Inflammatory macrophage treated with lipopolysaccharide for 1 hour (primary cell): ENCODE results near the gene SH2B2.

Source experiments
- DNase-seq, 2 donors: peaks; one replicate each; pipeline ENCODE4 v3.0.0-alpha.2; 2020 to 2022

SH2B2 gene

GRCh38 chr7:102286237-102287110 lies at the start of gene SH2B2:
TSS of gene SH2B2 (plus strand) at chr7:102286868. CDS start at chr7:102300551, 13,683 bp downstream.
- peak; percentile 70 to 76 for DNase-seq

- DNase-seq = no peak
These were observed 47.4 kb upstream of the SH2B2 start for GRCh38 chr7:102239206-102239820.

- DNase-seq = no peak
These were observed 45.2 kb upstream of the SH2B2 start for GRCh38 chr7:102241431-102241830.

GRCh38 chr7:102244601-102245000 lies 42.1 kb upstream of the SH2B2 start:
- no peak for DNase-seq

GRCh38 chr7:102248081-102248455 lies 38.6 kb upstream of the SH2B2 start:
- no peak for DNase-seq

GRCh38 chr7:102248456-102249395 lies 37.9 kb upstream of the SH2B2 start:
- no peak for DNase-seq

- no peak for DNase-seq
These were observed 34.9 kb upstream of the SH2B2 start for GRCh38 chr7:102251531-102252365.

- DNase-seq = no peak
These were observed 34.2 kb upstream of the SH2B2 start for GRCh38 chr7:102252366-102252982.

- DNase-seq = no peak
These were observed 33.3 kb upstream of the SH2B2 start for GRCh38 chr7:102253066-102253972.

GRCh38 chr7:102253973-102254370 lies 32.7 kb upstream of the SH2B2 start:
- no peak for DNase-seq

GRCh38 chr7:102254521-102254920 lies 32.1 kb upstream of the SH2B2 start:
- no peak for DNase-seq

GRCh38 chr7:102255501-102255900 lies 31.2 kb upstream of the SH2B2 start:
- DNase-seq = no peak

GRCh38 chr7:102255916-102256315 lies 30.8 kb upstream of the SH2B2 start:
- DNase-seq = no peak

GRCh38 chr7:102258073-102258748 lies 28.5 kb upstream of the SH2B2 start:
- DNase-seq = no peak

- no peak for DNase-seq
These were observed 27.9 kb upstream of the SH2B2 start for GRCh38 chr7:102258749-102259107.

- no peak for DNase-seq
These were observed 25.8 kb upstream of the SH2B2 start for GRCh38 chr7:102260856-102261255.

- DNase-seq = no peak
These were observed 25.2 kb upstream of the SH2B2 start for GRCh38 chr7:102261451-102261850.

GRCh38 chr7:102262546-102262945 lies 24.1 kb upstream of the SH2B2 start:
- no peak for DNase-seq

GRCh38 chr7:102264367-102264891 lies 22.2 kb upstream of the SH2B2 start:
- peak; percentile 66 to 82 for DNase-seq

GRCh38 chr7:102266541-102266940 lies 20.1 kb upstream of the SH2B2 start:
- no peak for DNase-seq
